Measurements from ENCODE around the gene MB. TPM values are rescaled to one million over a fixed set of nuclear protein-coding genes. Genes with fewer than 3 reads are reported as not detected.
"Not testable (repeated sequence)": the region's sequence is repeated elsewhere in the genome, so short reads cannot be mapped to it uniquely, and the experiment has no call there.

Gene MB
- over 10,000 TPM in 3 of 4 donors, 1,000 to 10,000 TPM in 1; 7,621 to 11,301 (median 10,496) TPM for total RNA-seq
- polyA plus RNA-seq = 14,884 TPM
- long read RNA-seq, donor 1, transcript MB-202 (3 exons, 1,197 nt) = major isoform, 879 of 2,175 reads
- long read RNA-seq, donor 1, transcript MB-205 (4 exons, 582 nt) = minor isoform, 105 of 2,175 reads
- long read RNA-seq, donor 1, transcript MB-203 (4 exons, 1,153 nt) = minor isoform, 858 of 2,175 reads
- long read RNA-seq, donor 1, transcript MB-201 (4 exons, 1,170 nt) = minor isoform, 14 of 2,175 reads
- long read RNA-seq, donor 1, partial matches to known transcripts = 241 of 2,175 reads
- long read RNA-seq, donor 1, other reads (novel, unspliced or antisense) = 73 of 2,175 reads
- long read RNA-seq, donor 2, transcript MB-202 (3 exons, 1,197 nt) = major isoform, 1,006 of 2,042 reads
- long read RNA-seq, donor 2, transcript MB-203 (4 exons, 1,153 nt) = minor isoform, 452 of 2,042 reads
- long read RNA-seq, donor 2, transcript MB-205 (4 exons, 582 nt) = minor isoform, 80 of 2,042 reads
- long read RNA-seq, donor 2, partial matches to known transcripts = 82 of 2,042 reads
- long read RNA-seq, donor 2, other reads (novel, unspliced or antisense) = 420 of 2,042 reads
- long read RNA-seq, donor 3, transcript MB-201 (4 exons, 1,170 nt) = minor isoform, 8 of 1,976 reads
- long read RNA-seq, donor 3, transcript MB-203 (4 exons, 1,153 nt) = major isoform, 846 of 1,976 reads
- long read RNA-seq, donor 3, transcript MB-202 (3 exons, 1,197 nt) = minor isoform, 701 of 1,976 reads
- long read RNA-seq, donor 3, transcript MB-205 (4 exons, 582 nt) = minor isoform, 139 of 1,976 reads
- long read RNA-seq, donor 3, partial matches to known transcripts = 41 of 1,976 reads
- long read RNA-seq, donor 3, other reads (novel, unspliced or antisense) = 235 of 1,976 reads
- long read RNA-seq, donor 4, transcript MB-202 (3 exons, 1,197 nt) = major isoform, 817 of 1,684 reads
- long read RNA-seq, donor 4, transcript MB-203 (4 exons, 1,153 nt) = minor isoform, 477 of 1,684 reads
- long read RNA-seq, donor 4, transcript MB-205 (4 exons, 582 nt) = minor isoform, 73 of 1,684 reads
- long read RNA-seq, donor 4, partial matches to known transcripts = 67 of 1,684 reads
- long read RNA-seq, donor 4, other reads (novel, unspliced or antisense) = 246 of 1,684 reads

- ATAC-seq (peak; percentile 70 to 75), DNase-seq (peak; percentile 56 to 86 (median 82))
- H3K27me3 ChIP-seq (ENCODE audit: control insufficient read depth, insufficient read depth) = no peaks in the 10 kb centered on the region
- peaks cover 2% of the 10 kb centered on the region for H3K4me1 ChIP-seq (ENCODE audit: control insufficient read depth, insufficient read depth, low read length)
- peak within 1 kb of the TSS; percentile 66 for H3K4me3 ChIP-seq (ENCODE audit: low read length)
- H3K27ac ChIP-seq (ENCODE audit: low read length) = peak within 1 kb of the TSS; percentile 97
- 58% methylated on average over 16 of the region's 16 CpGs for WGBS
- H3K9me3 ChIP-seq (ENCODE audit: control insufficient read depth, low read length) = no peaks in the 10 kb centered on the region
- intact Hi-C loops (cut with DNase I) = no loop called here
Measured at GRCh38 chr22:35617137-35617755, at the start of gene MB. Gene MB, minus strand, starts transcription at chr22:35617329. Its CDS starts 72 bp downstream, at chr22:35617257.

GRCh38 chr22:35666699-35667098 is 49.6 kb upstream of the MB start:
- H3K4me1 ChIP-seq (ENCODE audit: control insufficient read depth, insufficient read depth, low read length); H3K27ac ChIP-seq (ENCODE audit: low read length); DNase-seq; H3K9me3 ChIP-seq (ENCODE audit: control insufficient read depth, low read length); intact Hi-C loops (cut with DNase I); ATAC-seq; H3K27me3 ChIP-seq (ENCODE audit: control insufficient read depth, insufficient read depth); H3K4me3 ChIP-seq (ENCODE audit: low read length): not testable (repeated sequence)
- 91% methylated on average over 1 of the region's 1 CpG for WGBS

GRCh38 chr22:35664955-35665587 is 47.9 kb upstream of the MB start:
- Histone ChIP-seq H3K4me3 (ENCODE audit: low read length) (no peak overlapping the region), H3K27ac (ENCODE audit: low read length) (no peak overlapping the region), H3K9me3 (ENCODE audit: control insufficient read depth, low read length) (no peaks in the 10 kb centered on the region), H3K27me3 (ENCODE audit: control insufficient read depth, insufficient read depth) (no peaks in the 10 kb centered on the region), H3K4me1 (ENCODE audit: control insufficient read depth, insufficient read depth, low read length) (peaks cover 2% of the 10 kb centered on the region)
- 91% methylated on average over 5 of the region's 5 CpGs for WGBS
- no peak for DNase-seq
- no peak for ATAC-seq
- intact Hi-C loops (cut with DNase I) = no loop called here

GRCh38 chr22:35663371-35663770 is 46.2 kb upstream of the MB start:
- WGBS = 56% methylated on average over 3 of the region's 3 CpGs
- peaks cover 2% of the 10 kb centered on the region for H3K4me1 ChIP-seq (ENCODE audit: control insufficient read depth, insufficient read depth, low read length)
- H3K9me3 ChIP-seq (ENCODE audit: control insufficient read depth, low read length) = no peaks in the 10 kb centered on the region
- peak overlapping the region; percentile 20 for H3K4me3 ChIP-seq (ENCODE audit: low read length)
- DNase-seq (no peak), ATAC-seq (no peak)
- intact Hi-C loops (cut with DNase I) = no loop called here
- no peaks in the 10 kb centered on the region for H3K27me3 ChIP-seq (ENCODE audit: control insufficient read depth, insufficient read depth)
- H3K27ac ChIP-seq (ENCODE audit: low read length) = no peak overlapping the region

- no peaks in the 10 kb centered on the region for H3K9me3 ChIP-seq (ENCODE audit: control insufficient read depth, low read length)
- peaks cover 2% of the 10 kb centered on the region for H3K4me1 ChIP-seq (ENCODE audit: control insufficient read depth, insufficient read depth, low read length)
- no peak overlapping the region for H3K4me3 ChIP-seq (ENCODE audit: low read length)
- H3K27ac ChIP-seq (ENCODE audit: low read length) = no peak overlapping the region
- no peak for DNase-seq
- whole genome bisulfite sequencing = 87% methylated on average over 2 of the region's 2 CpGs
- intact Hi-C loops (cut with DNase I) = no loop called here
- no peaks in the 10 kb centered on the region for H3K27me3 ChIP-seq (ENCODE audit: control insufficient read depth, insufficient read depth)
- ATAC-seq = no peak
Measured at GRCh38 chr22:35662914-35663313, 45.8 kb upstream of the MB start.

- Histone ChIP-seq H3K9me3 (ENCODE audit: control insufficient read depth, low read length) (no peaks in the 10 kb centered on the region), H3K27me3 (ENCODE audit: control insufficient read depth, insufficient read depth) (no peaks in the 10 kb centered on the region), H3K27ac (ENCODE audit: low read length) (no peak overlapping the region), H3K4me3 (ENCODE audit: low read length) (no peak overlapping the region), H3K4me1 (ENCODE audit: control insufficient read depth, insufficient read depth, low read length) (peaks cover 2% of the 10 kb centered on the region)
- intact Hi-C loops (cut with DNase I) = no loop called here
- ATAC-seq = no peak
- WGBS = 79% methylated on average over 2 of the region's 2 CpGs
- DNase-seq = no peak
Measured at GRCh38 chr22:35661464-35661863, 44.3 kb upstream of the MB start.

GRCh38 chr22:35660291-35661127 is 43.4 kb upstream of the MB start:
- 87% methylated on average over 2 of the region's 2 CpGs for WGBS
- intact Hi-C loops (cut with DNase I) = no loop called here
- H3K4me1 ChIP-seq (ENCODE audit: control insufficient read depth, insufficient read depth, low read length) = peaks cover 2% of the 10 kb centered on the region
- DNase-seq (no peak), ATAC-seq (peak in 1 of 2 donors; percentile 54)
- no peaks in the 10 kb centered on the region for H3K27me3 ChIP-seq (ENCODE audit: control insufficient read depth, insufficient read depth)
- H3K9me3 ChIP-seq (ENCODE audit: control insufficient read depth, low read length) = no peaks in the 10 kb centered on the region
- H3K27ac ChIP-seq (ENCODE audit: low read length) = no peak overlapping the region
- H3K4me3 ChIP-seq (ENCODE audit: low read length) = no peak overlapping the region

GRCh38 chr22:35657571-35658312 is 40.6 kb upstream of the MB start:
- 70% methylated on average over 5 of the region's 5 CpGs for WGBS
- DNase-seq (no peak), ATAC-seq (no peak)
- peaks cover 2% of the 10 kb centered on the region for H3K4me1 ChIP-seq (ENCODE audit: control insufficient read depth, insufficient read depth, low read length)
- H3K27me3 ChIP-seq (ENCODE audit: control insufficient read depth, insufficient read depth) = no peaks in the 10 kb centered on the region
- no peaks in the 10 kb centered on the region for H3K9me3 ChIP-seq (ENCODE audit: control insufficient read depth, low read length)
- intact Hi-C loops (cut with DNase I) = no loop called here
- no peak overlapping the region for H3K27ac ChIP-seq (ENCODE audit: low read length)
- no peak overlapping the region for H3K4me3 ChIP-seq (ENCODE audit: low read length)

- no peak overlapping the region for H3K4me3 ChIP-seq (ENCODE audit: low read length)
- no peak for DNase-seq
- peaks cover 2% of the 10 kb centered on the region for H3K4me1 ChIP-seq (ENCODE audit: control insufficient read depth, insufficient read depth, low read length)
- H3K27ac ChIP-seq (ENCODE audit: low read length) = no peak overlapping the region
- ATAC-seq = no peak
- WGBS = 65% methylated on average over 5 of the region's 5 CpGs
- no peaks in the 10 kb centered on the region for H3K27me3 ChIP-seq (ENCODE audit: control insufficient read depth, insufficient read depth)
- H3K9me3 ChIP-seq (ENCODE audit: control insufficient read depth, low read length) = no peaks in the 10 kb centered on the region
- intact Hi-C loops (cut with DNase I) = no loop called here
Measured at GRCh38 chr22:35656284-35656752, 39.2 kb upstream of the MB start.
